Spleen (tissue), 11 donors: Measurements from ENCODE around the gene DLG5. TPM values are rescaled to one million over a fixed set of nuclear protein-coding genes. Genes with fewer than 3 reads are reported as not detected.

Experiments used
- DNase-seq: peaks from one replicate; pipeline ENCODE4 v3.0.0-alpha.2; 2020
- H3K27ac ChIP-seq, 8 donors: fragments of 200-600 bp; sonication (generic) in 7 of 8; 1 replicate in 4 of 8; 2 replicates in 4 of 8; pipeline versions ENCODE4 v1.5.0 to v1.8.0; 2016 to 2021; ENCODE audit warnings: inconsistent platforms in 4 of 8, mild to moderate bottlenecking in 4 of 8, moderate library complexity in 1 of 8
- H3K27me3 ChIP-seq, 7 donors: fragments of 200-600 bp; sonication (generic) in 6 of 7; replicated peaks in 1 of 7; 1 replicate in 4 of 7; 2 replicates in 3 of 7; pipeline versions ENCODE4 v1.5.0 to v1.8.0; 2016 to 2021; ENCODE audit warnings: inconsistent platforms in 3 of 7, mild to moderate bottlenecking in 1 of 7
- H3K36me3 ChIP-seq, 6 donors: fragments of 200-600 bp; sonication (generic) in 5 of 6; 1 replicate in 4 of 6; 2 replicates in 2 of 6; pipeline versions ENCODE4 v1.5.0 to v1.8.0; 2016 to 2021; ENCODE audit warnings: inconsistent platforms in 2 of 6
- H3K4me1 ChIP-seq, 6 donors: fragments of 200-600 bp; sonication (generic) in 5 of 6; 1 replicate in 3 of 6; 2 replicates in 3 of 6; pipeline versions ENCODE4 v1.5.0 to v1.8.0; 2016 to 2021; ENCODE audit warnings: inconsistent platforms in 3 of 6
- H3K4me3 ChIP-seq, 8 donors: fragments of 200-600 bp; sonication (generic) in 7 of 8; 1 replicate in 4 of 8; 2 replicates in 4 of 8; pipeline versions ENCODE4 v1.5.0 to v1.8.0; 2016 to 2021; ENCODE audit warnings: inconsistent platforms in 4 of 8, mild to moderate bottlenecking in 4 of 8, moderate library complexity in 2 of 8
- H3K9me3 ChIP-seq, 8 donors: fragments of 200-600 bp; sonication (generic) in 7 of 8; 1 replicate in 4 of 8; 2 replicates in 4 of 8; pipeline versions ENCODE4 v1.5.0 to v1.8.0; 2016 to 2021; ENCODE audit warnings: inconsistent platforms in 4 of 8
- POLR2A ChIP-seq, 3 donors: fragments of 450-650 bp; IDR thresholded peaks; one replicate each; pipeline ENCODE4 v1.5.1; 2017; ENCODE audit warnings: antibody characterized with exemption in 3 of 3, mild to moderate bottlenecking in 1 of 3
- POLR2AphosphoS5 ChIP-seq, 3 donors: sonication (generic); formaldehyde crosslinking; IDR thresholded peaks; one replicate each; pipeline ENCODE4 v1.5.1; 2017; ENCODE audit warnings: antibody characterized with exemption in 3 of 3
- WGBS, 5 donors: extraction: QIAGEN DNeasy Blood & Tissue Kit in 3 of 5; methylation state at CpG; one replicate each; pipeline versions ENCODE4 v1.1.5 to v1.1.7; 2013 to 2018; 5-methylcytosine and 5-hydroxymethylcytosine counted together
- intact Hi-C: fragments of 100-400 bp; cut with DNase I; formaldehyde crosslinking; loops from one replicate; pipeline ENCODE4 v1.15.0; 2023; ENCODE audit warnings: low total_unique reads
- polyA plus RNA-seq, 3 donors: library from polyadenylated mRNA; stranded (reverse); fragments of 200-250 nt; gene quantifications; one replicate each; pipeline ENCODE4 v1.2.1, GENCODE V29; 2013
- total RNA-seq, 7 donors: library from RNA; depleted of rRNA in 3 of 7; stranded (reverse); fragments of >200 nt in 3 of 7; fragmentation: NEBNext Ultra II Directional in 4 of 7; extraction: Animal tissue kit (Norgen Biotek cat#: 25700) in 4 of 7; gene quantifications; one replicate each; pipeline versions ENCODE4 v1.1.0 to v1.2.1, GENCODE V29; 2016 to 2021
- TF ChIP-seq, protein P1 (sequence below), 11 experiments: fragments of 200-600 bp in 7 of 11; fragments of 450-650 bp in 4 of 11; sonication (generic) in 4 of 11; IDR thresholded peaks in 8 of 11; conservative IDR thresholded peaks in 3 of 11; 1 replicate in 7 of 11; 2 replicates in 4 of 11; pipeline versions ENCODE4 v1.4.0 to v1.8.0; 2016 to 2021; ENCODE audit warnings: antibody characterized with exemption in 11 of 11, inconsistent platforms in 4 of 11, mild to moderate bottlenecking in 1 of 11
- donor health status: healthy with polysubstance abuse.
- donor health status: DM: no; HTN: no; CAD: no; lungs with moderate emphysema.
- donor health status: DM: no; HTN: no; CAD: no.
- donor health status: Bipolar disorder and iron deficiency.
- donor health status: healthy.
- donor health status: DM: no; HTN: no; CAD: no.
- donor health status: DM: yes; HTN: yes; CAD: no.

Gene DLG5
- total and polyA plus RNA-seq, 10 donors = 2.0 to 14.4 (median 8.8) TPM

DNA sequence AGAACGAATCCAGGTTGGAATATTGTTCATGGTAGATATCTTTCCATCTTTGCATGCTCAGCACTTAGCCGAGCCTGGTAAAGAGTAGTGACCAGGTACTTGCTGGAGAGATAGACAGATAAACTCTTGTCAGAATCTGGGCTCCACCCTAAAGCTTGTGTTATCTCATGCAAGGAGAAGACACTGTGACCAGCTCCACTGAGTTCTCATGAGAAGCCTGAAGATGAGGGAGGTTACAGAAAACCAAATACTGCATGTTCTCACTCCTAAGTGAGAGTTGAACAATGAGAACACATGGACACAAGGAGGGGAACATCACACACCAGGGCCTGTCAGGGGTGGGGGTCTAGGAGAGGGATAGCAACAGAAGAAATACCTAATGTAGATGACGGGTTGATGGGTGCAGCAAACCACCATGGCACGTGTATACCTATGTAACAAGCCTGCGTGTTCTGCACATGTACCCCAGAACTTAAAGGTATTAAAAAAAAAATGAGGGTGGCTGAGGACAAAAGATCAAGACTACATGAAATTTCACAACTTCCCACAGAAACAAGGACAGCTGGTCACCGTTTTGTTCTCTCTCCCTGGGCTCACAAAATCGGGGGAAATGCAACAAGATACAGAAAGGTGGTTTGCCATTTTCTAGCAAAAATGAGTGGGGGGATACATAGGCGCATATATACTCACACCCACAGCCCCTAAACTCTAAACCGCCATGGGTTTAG lies 17.4 kb downstream of the DLG5 start:
- Histone ChIP-seq H3K4me1 (peaks cover 0 to 6% (median 0%) of the 10 kb centered on the region in 6 donors), H3K27me3 (no peaks in the 10 kb centered on the region), H3K36me3 (no peaks in the 10 kb centered on the region), H3K9me3 (no peaks in the 10 kb centered on the region), H3K4me3 (no peak overlapping the region), H3K27ac (no peak overlapping the region)
- intact Hi-C loops = no loop called here
- no peak for DNase-seq
- WGBS, 5 donors = 72 to 89% (median 79%) methylated on average over 9 of the region's 9 CpGs
- TF ChIP-seq POLR2A (IDR thresholded peaks at IDR 0.05) (no peak), POLR2AphosphoS5 (IDR thresholded peaks at IDR 0.05) (no peak)
- TF ChIP-seq, protein P1, sequence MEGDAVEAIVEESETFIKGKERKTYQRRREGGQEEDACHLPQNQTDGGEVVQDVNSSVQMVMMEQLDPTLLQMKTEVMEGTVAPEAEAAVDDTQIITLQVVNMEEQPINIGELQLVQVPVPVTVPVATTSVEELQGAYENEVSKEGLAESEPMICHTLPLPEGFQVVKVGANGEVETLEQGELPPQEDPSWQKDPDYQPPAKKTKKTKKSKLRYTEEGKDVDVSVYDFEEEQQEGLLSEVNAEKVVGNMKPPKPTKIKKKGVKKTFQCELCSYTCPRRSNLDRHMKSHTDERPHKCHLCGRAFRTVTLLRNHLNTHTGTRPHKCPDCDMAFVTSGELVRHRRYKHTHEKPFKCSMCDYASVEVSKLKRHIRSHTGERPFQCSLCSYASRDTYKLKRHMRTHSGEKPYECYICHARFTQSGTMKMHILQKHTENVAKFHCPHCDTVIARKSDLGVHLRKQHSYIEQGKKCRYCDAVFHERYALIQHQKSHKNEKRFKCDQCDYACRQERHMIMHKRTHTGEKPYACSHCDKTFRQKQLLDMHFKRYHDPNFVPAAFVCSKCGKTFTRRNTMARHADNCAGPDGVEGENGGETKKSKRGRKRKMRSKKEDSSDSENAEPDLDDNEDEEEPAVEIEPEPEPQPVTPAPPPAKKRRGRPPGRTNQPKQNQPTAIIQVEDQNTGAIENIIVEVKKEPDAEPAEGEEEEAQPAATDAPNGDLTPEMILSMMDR (IDR thresholded peaks at IDR 0.05 in 8 of 11, conservative IDR thresholded peaks at IDR 0.05 in 3 of 11) = no peak

DNA sequence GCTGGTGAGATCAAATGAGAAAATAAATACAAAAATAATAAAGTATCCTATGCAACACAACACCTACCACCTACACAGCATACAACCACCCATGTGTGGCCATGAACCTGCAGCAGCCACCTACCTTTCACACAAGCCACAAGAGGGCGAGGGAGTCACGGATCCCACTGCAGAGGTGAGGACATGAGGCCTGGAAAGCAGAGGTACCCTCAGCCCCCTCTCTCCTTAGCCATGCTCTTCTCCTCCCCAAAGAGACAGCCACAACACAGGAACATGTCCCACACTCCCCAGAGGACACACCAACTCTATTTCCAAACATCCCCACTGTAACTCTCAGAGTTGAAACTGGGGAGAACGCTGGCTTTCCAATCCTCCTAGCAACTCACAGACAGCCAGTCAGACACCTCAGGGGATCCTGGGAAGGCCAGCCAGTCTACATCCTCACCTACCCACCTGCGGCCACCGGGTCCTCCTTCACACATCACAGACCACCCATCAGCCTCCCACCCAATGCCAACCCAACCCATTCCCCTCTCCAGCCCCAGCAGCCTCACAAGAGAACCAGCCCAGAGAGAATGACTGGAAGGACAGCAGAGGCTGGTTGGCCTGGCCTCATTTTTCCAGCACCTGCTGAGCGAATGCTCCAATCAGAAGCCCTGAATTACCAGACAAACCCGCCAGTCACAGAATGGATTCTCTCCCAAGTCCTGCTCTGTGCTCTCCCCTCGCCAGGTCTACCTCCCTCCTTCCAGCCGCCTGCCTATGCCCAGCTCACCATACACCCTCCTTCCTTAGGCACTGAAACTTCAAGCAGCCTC lies 18.4 kb downstream of the DLG5 start:
- Histone ChIP-seq H3K27ac (no peak overlapping the region), H3K4me1 (peaks cover 0 to 6% (median 0%) of the 10 kb centered on the region in 6 donors), H3K4me3 (no peak overlapping the region), H3K36me3 (no peaks in the 10 kb centered on the region), H3K27me3 (no peaks in the 10 kb centered on the region), H3K9me3 (no peaks in the 10 kb centered on the region)
- TF ChIP-seq POLR2AphosphoS5 (IDR thresholded peaks at IDR 0.05) (no peak), POLR2A (IDR thresholded peaks at IDR 0.05) (no peak)
- TF ChIP-seq, protein P1 (IDR thresholded peaks at IDR 0.05 in 8 of 11, conservative IDR thresholded peaks at IDR 0.05 in 3 of 11) = no peak
- WGBS, 5 donors = 86 to 91% (median 90%) methylated on average over 9 of the region's 9 CpGs
- DNase-seq = no peak
- intact Hi-C loops = no loop called here

GRCh38 chr10:77907462-77907861 lies 19.1 kb downstream of the DLG5 start:
- TF ChIP-seq POLR2AphosphoS5 (IDR thresholded peaks at IDR 0.05) = no peak
- no peak for TF ChIP-seq POLR2A (IDR thresholded peaks at IDR 0.05)
- TF ChIP-seq, protein P1 (IDR thresholded peaks at IDR 0.05 in 8 of 11, conservative IDR thresholded peaks at IDR 0.05 in 3 of 11) = no peak
- no peak overlapping the region for H3K4me3 ChIP-seq
- no peaks in the 10 kb centered on the region for H3K27me3 ChIP-seq
- DNase-seq = no peak
- 77 to 94% (median 92%) methylated on average over 3 of the region's 3 CpGs for WGBS, 5 donors
- H3K36me3 ChIP-seq = no peaks in the 10 kb centered on the region
- no peaks in the 10 kb centered on the region for H3K9me3 ChIP-seq
- H3K27ac ChIP-seq = no peak overlapping the region
- intact Hi-C loops = no loop called here
- H3K4me1 ChIP-seq = peaks cover 0 to 6% (median 0%) of the 10 kb centered on the region in 6 donors

DNA sequence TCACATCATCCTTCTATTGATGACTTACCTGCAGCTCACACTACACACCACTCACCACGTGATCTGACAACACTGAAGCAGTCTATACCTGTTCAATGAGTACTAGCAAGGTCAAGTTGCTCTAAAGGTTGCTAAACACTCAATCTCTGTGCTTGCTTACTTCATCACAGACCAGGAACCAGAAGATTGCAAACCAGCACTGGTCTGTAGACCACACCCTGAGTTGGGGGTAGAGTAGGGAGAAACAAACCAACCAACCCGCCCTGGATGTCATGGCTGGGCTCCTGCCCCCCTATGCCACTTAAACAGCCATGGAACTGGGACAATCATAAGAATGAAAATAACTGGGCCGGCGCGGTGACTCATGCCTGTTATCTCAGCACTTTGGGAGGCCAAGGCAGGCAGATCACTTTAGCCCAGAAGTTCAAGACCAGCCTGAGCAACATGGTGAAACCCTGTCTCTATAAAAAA lies 19.6 kb downstream of the DLG5 start:
- Histone ChIP-seq H3K27ac (no peak overlapping the region), H3K4me1 (peaks cover 0 to 6% (median 0%) of the 10 kb centered on the region in 6 donors)
- 86 to 92% (median 90%) methylated on average over 5 of the region's 5 CpGs for WGBS, 5 donors

More for the DNA sequence above, 19.6 kb downstream of the DLG5 start:
- intact Hi-C loops = no loop called here
- TF ChIP-seq POLR2AphosphoS5 (IDR thresholded peaks at IDR 0.05) (no peak), POLR2A (IDR thresholded peaks at IDR 0.05) (no peak)
- TF ChIP-seq, protein P1 (IDR thresholded peaks at IDR 0.05 in 8 of 11, conservative IDR thresholded peaks at IDR 0.05 in 3 of 11) = no peak
- H3K27me3 ChIP-seq = no peaks in the 10 kb centered on the region
- H3K36me3 ChIP-seq = no peaks in the 10 kb centered on the region
- no peaks in the 10 kb centered on the region for H3K9me3 ChIP-seq
- DNase-seq = no peak
- no peak overlapping the region for H3K4me3 ChIP-seq
